Muscle of back (tissue), 10 donors: Measurements from ENCODE around the gene INMT. TPM values are rescaled to one million over a fixed set of nuclear protein-coding genes. Genes with fewer than 3 reads are reported as not detected.

ENCODE experiments used
- polyA plus RNA-seq, 10 donors: library from polyadenylated mRNA; unstranded; fragments of 120-200 nt; gene quantifications; one replicate each; pipeline ENCODE4 v1.2.1, GENCODE V29; 2013; ENCODE audit not compliant: insufficient read length in 10 of 10

The INMT gene
- polyA plus RNA-seq, 10 donors = 6.3 to 11.9 (median 8.0) TPM

Other genes starting within 250 kb of the INMT start
- gene GGCT, start 247.3 kb upstream of the INMT start, polyA plus RNA-seq = 10 to 100 TPM; 30.7 to 44.9 (median 37.0) TPM
- 10 to 100 TPM; 63.4 to 79.4 (median 68.7) TPM for gene GARS1, start 157.3 kb upstream of the INMT start, polyA plus RNA-seq
- gene CRHR2, start 69.7 kb upstream of the INMT start, polyA plus RNA-seq = 1 to 10 TPM in 9 of 10 donors, under 1 TPM in 1; 0.43 to 7.6 (median 3.2) TPM
- gene MINDY4, start 19.3 kb downstream of the INMT start, polyA plus RNA-seq = 10 to 100 TPM in 1 of 10 donors, 1 to 10 TPM in 9; 3.9 to 18.6 (median 5.2) TPM
- gene AQP1, start 159.7 kb downstream of the INMT start, polyA plus RNA-seq = 100 to 1,000 TPM in 2 of 10 donors, 10 to 100 TPM in 8; 77.5 to 111 (median 91.8) TPM
- 1 to 10 TPM in 5 of 10 donors, under 1 TPM in 4, not detected in 1; 0.48 to 1.9 (median 1.0) TPM for gene GHRHR, start 211.8 kb downstream of the INMT start, polyA plus RNA-seq